Breast epithelium (tissue), 4 donors: ENCODE measurements around the gene NSFL1C. TPM values are rescaled to one million over a fixed set of nuclear protein-coding genes. Genes with fewer than 3 reads are reported as not detected.

Experiments used
- DNase-seq, 2 donors: peaks; one replicate each; pipeline ENCODE4 v3.0.0-alpha.2; 2019; ENCODE audit warnings: low spot score in 2 of 2
- H3K27ac ChIP-seq, 2 donors: fragments of 200-600 bp; sonication (generic) in 1 of 2; one replicate each; pipeline ENCODE4 v1.5.1; 2016 to 2019; ENCODE audit warnings: mild to moderate bottlenecking in 1 of 2
- H3K27me3 ChIP-seq, 2 donors: fragments of 200-600 bp; sonication (generic) in 1 of 2; one replicate each; pipeline versions ENCODE4 v1.5.1 to v1.6.0; 2017 to 2019; ENCODE audit warnings: control low read depth in 1 of 2, mild to moderate bottlenecking in 1 of 2
- H3K36me3 ChIP-seq: fragments of 200-600 bp; one replicate; pipeline ENCODE4 v1.5.1; 2019
- H3K4me1 ChIP-seq, 2 donors: fragments of 200-600 bp; sonication (generic); one replicate each; pipeline ENCODE4 v1.5.1; 2016 to 2019; ENCODE audit warnings: control low read depth in 1 of 2
- H3K4me3 ChIP-seq, 3 donors: fragments of 200-600 bp; sonication (generic); 1 replicate in 2 of 3; 2 replicates in 1 of 3; pipeline ENCODE4 v1.5.1; 2016 to 2019; ENCODE audit warnings: mild to moderate bottlenecking in 3 of 3, moderate library complexity in 2 of 3
- H3K9me3 ChIP-seq, 2 donors: fragments of 200-600 bp; sonication (generic) in 1 of 2; one replicate each; pipeline ENCODE4 v1.5.1; 2016 to 2019; ENCODE audit warnings: control low read depth in 1 of 2
- CTCF ChIP-seq, 3 donors: fragments of 450-650 bp; IDR thresholded peaks; one replicate each; pipeline ENCODE4 v1.5.1; 2016 to 2017; ENCODE audit warnings: antibody characterized with exemption in 3 of 3, mild to moderate bottlenecking in 3 of 3, moderate library complexity in 3 of 3
- POLR2A ChIP-seq: fragments of 450-650 bp; IDR thresholded peaks from one replicate; pipeline ENCODE4 v1.6.1; 2016; ENCODE audit warnings: antibody characterized with exemption, mild to moderate bottlenecking, moderate library complexity
- POLR2AphosphoS5 ChIP-seq, 3 donors: sonication (generic); formaldehyde crosslinking; IDR thresholded peaks; one replicate each; pipeline ENCODE4 v1.6.1; 2017; ENCODE audit warnings: antibody characterized with exemption in 3 of 3
- intact Hi-C: fragments of 100-400 bp; cut with DNase I; formaldehyde crosslinking; loops from one replicate; pipeline ENCODE4 v1.15.1; 2023; ENCODE audit warnings: low total_unique reads
- total RNA-seq, 3 donors: library from RNA; depleted of rRNA; stranded (reverse); fragments of >200 nt; gene quantifications; one replicate each; pipeline ENCODE4 v1.1.0, GENCODE V29; 2016

NSFL1C gene
- total RNA-seq, 3 donors from 2014 or later, result 36.7 to 67.5 (median 49.5) TPM

- H3K4me3 ChIP-seq, result no peak overlapping the region
- intact Hi-C loops, result no loop called here
- TF ChIP-seq POLR2AphosphoS5 (IDR thresholded peaks at IDR 0.05) (no peak), POLR2A (no peak), CTCF (IDR thresholded peaks at IDR 0.05) (no peak)
- H3K27me3 ChIP-seq, result no peaks in the 10 kb centered on the region
- no peaks in the 10 kb centered on the region for H3K36me3 ChIP-seq
- no peaks in the 10 kb centered on the region for H3K9me3 ChIP-seq
- H3K27ac ChIP-seq, result no peak overlapping the region
- no peaks in the 10 kb centered on the region for H3K4me1 ChIP-seq
- no peak for DNase-seq
These were observed 36.6 kb downstream of the NSFL1C start for GRCh38 chr20:1430004-1430451.

- no peak for DNase-seq
- intact Hi-C loops, result no loop called here
- Histone ChIP-seq H3K4me1 (no peaks in the 10 kb centered on the region), H3K9me3 (no peaks in the 10 kb centered on the region), H3K27ac (no peak overlapping the region), H3K4me3 (no peak overlapping the region), H3K27me3 (no peaks in the 10 kb centered on the region), H3K36me3 (no peaks in the 10 kb centered on the region)
- TF ChIP-seq POLR2AphosphoS5 (IDR thresholded peaks at IDR 0.05) (no peak), POLR2A (no peak), CTCF (IDR thresholded peaks at IDR 0.05) (no peak)
These were observed 37.4 kb downstream of the NSFL1C start for GRCh38 chr20:1429143-1429728.

- TF ChIP-seq POLR2AphosphoS5 (IDR thresholded peaks at IDR 0.05) (no peak), POLR2A (no peak), CTCF (IDR thresholded peaks at IDR 0.05) (no peak)
- no peaks in the 10 kb centered on the region for H3K9me3 ChIP-seq
- no peak for DNase-seq
- H3K27me3 ChIP-seq, result no peaks in the 10 kb centered on the region
- intact Hi-C loops, result no loop called here
- H3K4me3 ChIP-seq, result no peak overlapping the region
- no peaks in the 10 kb centered on the region for H3K4me1 ChIP-seq
- H3K27ac ChIP-seq, result no peak overlapping the region
- no peaks in the 10 kb centered on the region for H3K36me3 ChIP-seq
These were observed 39.1 kb downstream of the NSFL1C start for GRCh38 chr20:1427457-1428054.

GRCh38 chr20:1426231-1426849 is 40.3 kb downstream of the NSFL1C start:
- no peak overlapping the region for H3K4me3 ChIP-seq
- H3K36me3 ChIP-seq, result no peaks in the 10 kb centered on the region
- no peak for DNase-seq
- intact Hi-C loops, result no loop called here
- no peaks in the 10 kb centered on the region for H3K9me3 ChIP-seq
- no peak for TF ChIP-seq CTCF (IDR thresholded peaks at IDR 0.05)
- no peak for TF ChIP-seq POLR2AphosphoS5 (IDR thresholded peaks at IDR 0.05)
- no peak for TF ChIP-seq POLR2A
- no peak overlapping the region for H3K27ac ChIP-seq
- H3K4me1 ChIP-seq, result no peaks in the 10 kb centered on the region
- H3K27me3 ChIP-seq, result no peaks in the 10 kb centered on the region

- no peak for DNase-seq
- no peak overlapping the region for H3K27ac ChIP-seq
- H3K9me3 ChIP-seq, result peaks cover 0 to 7% of the 10 kb centered on the region in 2 donors
- TF ChIP-seq POLR2A, result no peak
- TF ChIP-seq CTCF (IDR thresholded peaks at IDR 0.05), result no peak
- no peak for TF ChIP-seq POLR2AphosphoS5 (IDR thresholded peaks at IDR 0.05)
- H3K36me3 ChIP-seq, result no peaks in the 10 kb centered on the region
- intact Hi-C loops, result no loop called here
- no peak overlapping the region for H3K4me3 ChIP-seq
- no peaks in the 10 kb centered on the region for H3K4me1 ChIP-seq
- H3K27me3 ChIP-seq, result no peaks in the 10 kb centered on the region
These were observed 42.3 kb downstream of the NSFL1C start for GRCh38 chr20:1424336-1424735.
